ENCODE data around the gene A3GALT2. TPM values are rescaled to one million over a fixed set of nuclear protein-coding genes. Genes with fewer than 3 reads are reported as not detected.
A peak's percentile ranks its signal among the peaks of the same experiment; 100 is the strongest.

Gene A3GALT2
- polyA plus RNA-seq, 1 experiment, result not detected

GRCh38 chr1:33338048-33338439, 17.1 kb upstream of the A3GALT2 start:
- ChIA-PET POLR2A (interaction anchor here (0.8 kb wide), 1 partner anchor 211 kb away, joined by 3 read pairs; no protein-coding TSS in a partner anchor), CTCF (interaction anchor here (0.7 to 2.1 kb wide), 5 partner anchors 9 to 132 kb away, joined by 3 to 8 read pairs (median 3); no protein-coding TSS in a partner anchor)
- H3K27me3 ChIP-seq (ENCODE audit: control insufficient read depth, insufficient read depth, low read length), result no peaks in the 10 kb centered on the region
- H3K36me3 ChIP-seq (ENCODE audit: control insufficient read depth, insufficient read depth, low read length), result peaks cover 16% of the 10 kb centered on the region
- H3K4me3 ChIP-seq (ENCODE audit: low read depth, low read length), result no peak overlapping the region
- peak; percentile 50 for DNase-seq (ENCODE audit: low read depth)
- no peak for TF ChIP-seq CTCF (IDR thresholded peaks at IDR 0.05; ENCODE audit: insufficient read depth, low read depth, low read length)

- Histone ChIP-seq H3K36me3 (ENCODE audit: control insufficient read depth, insufficient read depth, low read length) (peaks cover 20% of the 10 kb centered on the region), H3K4me3 (ENCODE audit: low read depth, low read length) (no peak overlapping the region), H3K27me3 (ENCODE audit: control insufficient read depth, insufficient read depth, low read length) (no peaks in the 10 kb centered on the region)
- no peak for DNase-seq (ENCODE audit: low read depth)
- no peak for TF ChIP-seq CTCF (IDR thresholded peaks at IDR 0.05; ENCODE audit: insufficient read depth, low read depth, low read length)
- CTCF ChIA-PET, result interaction anchor here (0.7 to 1.3 kb wide), 2 partner anchors 8 to 28 kb away, joined by 3 read pairs; no protein-coding TSS in a partner anchor
- POLR2A ChIA-PET, result interaction anchor here (0.8 kb wide), 1 partner anchor 210 kb away, joined by 3 read pairs; no protein-coding TSS in a partner anchor
Measured at GRCh38 chr1:33337441-33337840, 16.5 kb upstream of the A3GALT2 start.

GRCh38 chr1:33336580-33336979, 15.7 kb upstream of the A3GALT2 start:
- Histone ChIP-seq H3K27me3 (ENCODE audit: control insufficient read depth, insufficient read depth, low read length) (no peaks in the 10 kb centered on the region), H3K4me3 (ENCODE audit: low read depth, low read length) (no peak overlapping the region), H3K36me3 (ENCODE audit: control insufficient read depth, insufficient read depth, low read length) (peaks cover 22% of the 10 kb centered on the region)
- no peak for DNase-seq (ENCODE audit: low read depth)
- ChIA-PET POLR2A (interaction anchor here (0.7 kb wide), 1 partner anchor 52 kb away, joined by 3 read pairs; no protein-coding TSS in a partner anchor), CTCF (interaction anchor here (0.7 to 2.4 kb wide), 3 partner anchors 11 to 41 kb away, joined by 3 to 9 read pairs (median 3); no protein-coding TSS in a partner anchor)
- TF ChIP-seq CTCF (IDR thresholded peaks at IDR 0.05; ENCODE audit: insufficient read depth, low read depth, low read length), result no peak

GRCh38 chr1:33335020-33335419, 14.1 kb upstream of the A3GALT2 start:
- CTCF ChIA-PET, result interaction anchor here (0.7 to 2.4 kb wide), 3 partner anchors 39 to 136 kb away, joined by 3 to 9 read pairs (median 4); no protein-coding TSS in a partner anchor
- no peak overlapping the region for H3K4me3 ChIP-seq (ENCODE audit: low read depth, low read length)
- POLR2A ChIA-PET, result no interaction called here

More at GRCh38 chr1:33335020-33335419, 14.1 kb upstream of the A3GALT2 start:
- Histone ChIP-seq H3K36me3 (ENCODE audit: control insufficient read depth, insufficient read depth, low read length) (peaks cover 34% of the 10 kb centered on the region), H3K27me3 (ENCODE audit: control insufficient read depth, insufficient read depth, low read length) (no peaks in the 10 kb centered on the region)
- TF ChIP-seq CTCF (IDR thresholded peaks at IDR 0.05; ENCODE audit: insufficient read depth, low read depth, low read length), result no peak
- no peak for DNase-seq (ENCODE audit: low read depth)
